ENCODE measurements around the gene ADAMTS4. TPM values are rescaled to one million over a fixed set of nuclear protein-coding genes. Genes with fewer than 3 reads are reported as not detected.

Gene ADAMTS4
- polyA plus RNA-seq, 1 experiment: 1.3 TPM

DNA sequence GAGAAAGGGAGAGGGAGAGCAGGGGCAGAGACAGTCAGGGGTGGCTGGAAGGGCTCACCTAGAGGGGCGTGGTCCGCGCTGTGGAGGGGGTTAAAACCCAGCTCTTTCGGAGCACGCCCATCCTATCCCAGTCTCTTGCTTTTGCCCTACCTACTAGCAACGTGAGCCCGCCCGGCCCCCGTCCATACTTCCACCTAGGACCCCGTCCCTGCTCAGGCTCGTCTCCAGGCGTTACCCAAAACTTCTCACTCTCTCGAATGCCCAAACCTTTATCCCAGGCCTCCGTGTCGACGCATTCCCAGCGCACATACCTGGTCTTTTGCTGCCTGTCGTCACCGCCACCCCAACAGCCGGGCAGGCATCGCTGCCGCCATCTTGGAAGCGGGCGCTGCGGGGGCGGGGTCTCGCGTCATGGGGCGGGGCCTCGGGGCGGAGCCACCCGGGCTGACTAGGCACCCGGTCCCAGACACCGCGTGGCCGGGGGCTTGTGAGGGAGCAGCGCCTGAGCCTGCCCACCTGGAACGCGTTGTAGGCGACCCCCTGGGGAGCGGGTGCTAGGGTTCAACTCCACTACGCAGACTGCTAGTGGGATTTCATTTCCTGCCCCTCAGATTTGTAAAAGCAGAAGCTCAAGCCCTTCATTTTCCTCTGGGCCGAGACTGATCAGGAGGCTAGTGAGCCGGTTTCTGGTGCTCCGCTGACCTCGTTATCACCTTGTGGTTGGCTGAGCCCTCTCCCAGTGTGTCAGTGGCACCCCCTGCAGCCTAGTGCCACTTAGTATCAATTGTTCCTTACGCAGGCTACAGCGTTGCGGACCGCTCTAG is 21.5 kb downstream of the ADAMTS4 start, which contains the start of gene B4GALT3:
Gene B4GALT3, minus strand, starts transcription at position 396 of the 824 bp plus-strand sequence. CDS start 1,447 bp downstream, outside the sequence.
- DNase-seq (ENCODE audit: low read depth): no peak
- Histone ChIP-seq H3K4me3 (ENCODE audit: low read depth, low read length) (peak within 1 kb of the TSS; percentile 95), H3K36me3 (ENCODE audit: control insufficient read depth, insufficient read depth, low read length) (peaks cover 9% of the 10 kb centered on the region), H3K27me3 (ENCODE audit: control insufficient read depth, insufficient read depth, low read length) (no peaks in the 10 kb centered on the region)
- ChIA-PET CTCF (interaction anchor here (0.6 to 1.9 kb wide), 4 partner anchors 11 to 38 kb away, joined by 3 to 6 read pairs (median 4); partner anchors contain the start of genes FCER1G and PPOX), POLR2A (no interaction called here)
- TF ChIP-seq, protein P1, sequence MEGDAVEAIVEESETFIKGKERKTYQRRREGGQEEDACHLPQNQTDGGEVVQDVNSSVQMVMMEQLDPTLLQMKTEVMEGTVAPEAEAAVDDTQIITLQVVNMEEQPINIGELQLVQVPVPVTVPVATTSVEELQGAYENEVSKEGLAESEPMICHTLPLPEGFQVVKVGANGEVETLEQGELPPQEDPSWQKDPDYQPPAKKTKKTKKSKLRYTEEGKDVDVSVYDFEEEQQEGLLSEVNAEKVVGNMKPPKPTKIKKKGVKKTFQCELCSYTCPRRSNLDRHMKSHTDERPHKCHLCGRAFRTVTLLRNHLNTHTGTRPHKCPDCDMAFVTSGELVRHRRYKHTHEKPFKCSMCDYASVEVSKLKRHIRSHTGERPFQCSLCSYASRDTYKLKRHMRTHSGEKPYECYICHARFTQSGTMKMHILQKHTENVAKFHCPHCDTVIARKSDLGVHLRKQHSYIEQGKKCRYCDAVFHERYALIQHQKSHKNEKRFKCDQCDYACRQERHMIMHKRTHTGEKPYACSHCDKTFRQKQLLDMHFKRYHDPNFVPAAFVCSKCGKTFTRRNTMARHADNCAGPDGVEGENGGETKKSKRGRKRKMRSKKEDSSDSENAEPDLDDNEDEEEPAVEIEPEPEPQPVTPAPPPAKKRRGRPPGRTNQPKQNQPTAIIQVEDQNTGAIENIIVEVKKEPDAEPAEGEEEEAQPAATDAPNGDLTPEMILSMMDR (IDR thresholded peaks at IDR 0.05; ENCODE audit: insufficient read depth, low read depth, low read length): no peak

DNA sequence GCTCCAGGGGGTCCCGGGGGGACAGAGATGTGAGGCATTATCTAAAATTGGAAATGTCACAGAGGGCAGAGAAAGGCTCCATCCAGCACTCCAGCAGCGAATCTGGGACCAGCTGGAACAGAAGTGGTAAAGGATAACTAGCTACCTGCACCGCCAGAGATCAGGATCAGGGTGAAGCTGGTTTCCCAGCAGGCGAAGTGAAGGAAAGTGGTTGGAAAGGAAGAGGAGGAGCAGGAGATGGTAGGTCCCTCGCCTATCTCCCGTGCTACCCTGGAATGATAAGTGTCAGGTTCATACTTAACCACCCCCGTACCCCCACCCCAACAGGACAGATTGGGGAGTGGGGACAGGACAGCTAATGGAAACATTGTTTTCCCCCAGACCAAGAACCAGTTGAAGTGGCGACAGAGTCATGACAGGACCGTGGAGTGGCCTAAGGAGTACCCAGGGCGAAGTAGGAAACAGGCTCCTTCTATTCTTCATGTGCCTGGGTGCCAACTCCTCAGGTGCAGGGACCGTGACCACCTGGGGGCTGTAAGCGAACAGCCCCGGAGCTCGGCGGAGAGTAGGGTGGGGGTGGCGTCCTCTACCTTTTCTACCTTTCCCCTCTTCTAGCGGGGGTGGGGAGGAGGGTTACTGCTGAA is 22.3 kb downstream of the ADAMTS4 start:
- CTCF ChIA-PET: interaction anchor here (0.6 to 1.9 kb wide), 5 partner anchors 11 to 50 kb away, joined by 3 to 6 read pairs (median 3); partner anchors contain the start of genes FCER1G and PPOX
- Histone ChIP-seq H3K27me3 (ENCODE audit: control insufficient read depth, insufficient read depth, low read length) (no peaks in the 10 kb centered on the region), H3K36me3 (ENCODE audit: control insufficient read depth, insufficient read depth, low read length) (peaks cover 11% of the 10 kb centered on the region), H3K4me3 (ENCODE audit: low read depth, low read length) (peak overlapping the region; percentile 95)
- no peak for DNase-seq (ENCODE audit: low read depth)
- TF ChIP-seq, protein P1 (IDR thresholded peaks at IDR 0.05; ENCODE audit: insufficient read depth, low read depth, low read length): no peak
- POLR2A ChIA-PET: no interaction called here

DNA sequence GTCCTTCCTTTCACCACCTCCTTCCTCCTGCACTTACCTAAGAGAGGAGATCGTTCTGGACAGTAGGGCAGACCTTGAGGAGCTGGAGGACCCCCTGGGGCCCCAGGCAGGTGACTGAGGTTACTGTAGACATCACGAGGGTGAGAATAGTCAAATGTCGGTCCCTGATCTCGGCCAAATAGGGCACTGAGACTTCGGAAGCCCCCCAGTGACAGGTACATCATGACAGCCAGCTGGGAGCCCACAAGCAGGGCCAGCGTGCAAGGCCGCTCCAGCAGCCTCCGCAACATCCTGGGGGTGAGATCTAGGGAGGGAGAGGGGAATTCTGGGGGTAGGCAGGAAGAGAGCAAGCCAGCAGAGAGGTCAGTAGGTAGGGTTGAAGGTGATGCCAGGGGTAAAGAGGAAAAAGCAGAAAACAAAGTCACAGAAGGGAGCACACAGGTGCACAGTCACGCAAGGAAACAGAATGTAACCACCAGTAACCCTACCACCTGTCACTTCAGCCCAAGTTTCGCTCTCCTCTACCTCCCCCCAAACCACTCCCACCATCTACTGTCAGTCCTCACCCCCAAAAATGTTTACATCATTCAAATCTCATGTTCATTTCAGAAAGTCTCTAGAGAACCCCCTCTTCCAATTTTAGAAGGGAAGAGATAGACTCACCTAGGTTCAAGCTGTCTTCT is 22.9 kb downstream of the ADAMTS4 start:
- H3K27me3 ChIP-seq (ENCODE audit: control insufficient read depth, insufficient read depth, low read length): no peaks in the 10 kb centered on the region
- ChIA-PET POLR2A (no interaction called here), CTCF (interaction anchor here (0.9 to 1.9 kb wide), 4 partner anchors 10 to 51 kb away, joined by 3 to 6 read pairs (median 4); partner anchors contain the start of gene PPOX)
- no peak overlapping the region; the same call in 1 of the 2 replicates for H3K4me3 ChIP-seq (ENCODE audit: low read depth, low read length)
- DNase-seq (ENCODE audit: low read depth): no peak
- TF ChIP-seq, protein P1 (IDR thresholded peaks at IDR 0.05; ENCODE audit: insufficient read depth, low read depth, low read length): no peak
- peaks cover 14% of the 10 kb centered on the region for H3K36me3 ChIP-seq (ENCODE audit: control insufficient read depth, insufficient read depth, low read length)

DNA sequence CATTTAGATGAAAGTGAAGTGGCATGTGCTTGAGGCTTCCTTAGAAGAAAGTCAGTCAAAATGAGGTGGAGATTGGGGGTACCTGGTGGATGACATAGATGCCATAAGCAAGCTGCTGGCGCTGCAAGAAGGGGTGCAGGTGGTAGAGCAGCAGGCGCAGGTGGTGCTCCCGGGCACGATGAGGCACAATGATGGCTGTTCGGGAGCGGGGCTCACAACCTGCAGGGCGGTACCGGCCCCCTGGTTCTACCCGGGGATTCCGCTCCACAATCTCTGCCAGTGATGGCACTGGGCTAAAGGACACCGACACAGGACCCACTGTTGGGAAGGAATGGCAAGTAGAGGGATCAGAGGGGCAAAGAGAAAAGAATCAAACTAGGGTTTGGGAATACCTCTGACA is 23.9 kb downstream of the ADAMTS4 start:
- no peak overlapping the region for H3K4me3 ChIP-seq (ENCODE audit: low read depth, low read length)
- H3K27me3 ChIP-seq (ENCODE audit: control insufficient read depth, insufficient read depth, low read length): no peaks in the 10 kb centered on the region
- H3K36me3 ChIP-seq (ENCODE audit: control insufficient read depth, insufficient read depth, low read length): peaks cover 20% of the 10 kb centered on the region
- ChIA-PET CTCF (no interaction called here), POLR2A (no interaction called here)
- DNase-seq (ENCODE audit: low read depth): no peak
- TF ChIP-seq, protein P1 (IDR thresholded peaks at IDR 0.05; ENCODE audit: insufficient read depth, low read depth, low read length): no peak

Measured in BJ (cell line).